ENCODE results near the gene COG3. TPM values are rescaled to one million over a fixed set of nuclear protein-coding genes. Genes with fewer than 3 reads are reported as not detected.

Gene COG3
- total and polyA plus RNA-seq, 2 of the 13 experiments (the other 11 are each of a cell fraction or from before 2014, with no cell fraction given) = 37.8 to 47.5 TPM

DNA sequence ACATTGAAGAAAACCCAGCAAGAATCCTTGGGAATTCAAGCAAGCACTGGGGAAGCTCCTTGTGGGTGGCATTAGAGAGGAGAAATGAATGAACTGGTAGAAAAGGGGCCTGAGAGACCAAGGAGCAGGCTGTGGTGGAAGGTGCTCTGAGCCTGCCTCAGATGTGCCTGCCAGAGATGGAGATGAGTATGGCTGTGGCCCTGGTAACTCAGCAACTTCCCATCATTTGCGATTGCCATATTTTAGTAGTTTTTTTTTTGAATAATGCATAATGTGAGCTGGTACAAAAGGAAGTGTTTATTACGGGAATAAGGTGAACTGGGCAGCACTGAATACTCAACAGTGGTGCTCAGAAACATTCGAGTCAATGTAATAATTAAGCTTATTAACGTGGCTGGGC is 111.7 kb downstream of the COG3 start:
- ATAC-seq (no peak), DNase-seq (ENCODE audit: low spot score) (no peak), FAIRE-seq (no peak)
- Histone ChIP-seq H3K79me2 (ENCODE audit: insufficient read depth, low read length) (no peaks in the 10 kb centered on the region), H3K9me3 (ENCODE audit: low read length) (no peaks in the 10 kb centered on the region), H3K27ac (ENCODE audit: extremely low read length, insufficient read depth, low read length) (no peak overlapping the region), H3K4me2 (ENCODE audit: low read depth, low read length) (no peak overlapping the region), H3K4me3 (replicated peaks in 1 of 3; ENCODE audit: insufficient read depth in 1 of 3, low read depth in 2 of 3, low read length in 3 of 3) (no peak overlapping the region), H3K36me3 (replicated peaks in 1 of 2; ENCODE audit: control insufficient read depth in 1 of 2, insufficient read depth in 2 of 2, low read length in 2 of 2) (no peaks in the 10 kb centered on the region), H2AFZ (ENCODE audit: low read length) (no peak overlapping the region), H4K20me1 (ENCODE audit: insufficient read depth, low read length) (no peaks in the 10 kb centered on the region), H3K9ac (ENCODE audit: insufficient read depth, low read depth, low read length) (no peak overlapping the region), H3K4me1 (ENCODE audit: insufficient read depth, low read length) (no peaks in the 10 kb centered on the region), H3K27me3 (ENCODE audit: control insufficient read depth in 1 of 2, insufficient read depth in 2 of 2, low read length in 2 of 2) (peaks cover 1 to 6% of the 10 kb centered on the region in 2 experiments; a peak in 1 of 5 replicates)
- WGBS (ENCODE audit: low lambda C conversion rate) = 5% methylated on average over 4 of the region's 4 CpGs
- BruUV-seq (replicated peaks) = no TSS peak
- CTCF ChIA-PET (ENCODE audit: low intra/inter-chr PET ratio, low total read pairs) = no interaction called here
- POLR2A ChIA-PET = no interaction called here
- intact Hi-C loops (cut with micrococcal nuclease; ENCODE audit: unreplicated experiment) (no loop called here), in situ Hi-C loops (cut with HindIII; ENCODE audit: extremely low pct_ligation_motif_present, low pct_unique_long_range_greater_than_20kb) (no loop called here)
- TF ChIP-seq, protein P1, sequence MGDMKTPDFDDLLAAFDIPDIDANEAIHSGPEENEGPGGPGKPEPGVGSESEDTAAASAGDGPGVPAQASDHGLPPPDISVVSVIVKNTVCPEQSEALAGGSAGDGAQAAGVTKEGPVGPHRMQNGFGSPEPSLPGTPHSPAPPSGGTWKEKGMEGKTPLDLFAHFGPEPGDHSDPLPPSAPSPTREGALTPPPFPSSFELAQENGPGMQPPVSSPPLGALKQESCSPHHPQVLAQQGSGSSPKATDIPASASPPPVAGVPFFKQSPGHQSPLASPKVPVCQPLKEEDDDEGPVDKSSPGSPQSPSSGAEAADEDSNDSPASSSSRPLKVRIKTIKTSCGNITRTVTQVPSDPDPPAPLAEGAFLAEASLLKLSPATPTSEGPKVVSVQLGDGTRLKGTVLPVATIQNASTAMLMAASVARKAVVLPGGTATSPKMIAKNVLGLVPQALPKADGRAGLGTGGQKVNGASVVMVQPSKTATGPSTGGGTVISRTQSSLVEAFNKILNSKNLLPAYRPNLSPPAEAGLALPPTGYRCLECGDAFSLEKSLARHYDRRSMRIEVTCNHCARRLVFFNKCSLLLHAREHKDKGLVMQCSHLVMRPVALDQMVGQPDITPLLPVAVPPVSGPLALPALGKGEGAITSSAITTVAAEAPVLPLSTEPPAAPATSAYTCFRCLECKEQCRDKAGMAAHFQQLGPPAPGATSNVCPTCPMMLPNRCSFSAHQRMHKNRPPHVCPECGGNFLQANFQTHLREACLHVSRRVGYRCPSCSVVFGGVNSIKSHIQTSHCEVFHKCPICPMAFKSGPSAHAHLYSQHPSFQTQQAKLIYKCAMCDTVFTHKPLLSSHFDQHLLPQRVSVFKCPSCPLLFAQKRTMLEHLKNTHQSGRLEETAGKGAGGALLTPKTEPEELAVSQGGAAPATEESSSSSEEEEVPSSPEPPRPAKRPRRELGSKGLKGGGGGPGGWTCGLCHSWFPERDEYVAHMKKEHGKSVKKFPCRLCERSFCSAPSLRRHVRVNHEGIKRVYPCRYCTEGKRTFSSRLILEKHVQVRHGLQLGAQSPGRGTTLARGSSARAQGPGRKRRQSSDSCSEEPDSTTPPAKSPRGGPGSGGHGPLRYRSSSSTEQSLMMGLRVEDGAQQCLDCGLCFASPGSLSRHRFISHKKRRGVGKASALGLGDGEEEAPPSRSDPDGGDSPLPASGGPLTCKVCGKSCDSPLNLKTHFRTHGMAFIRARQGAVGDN (CRISPR knock-in tag; IDR thresholded peaks at IDR 0.05) = no peak
- no peak for TF ChIP-seq ZNF24 (IDR thresholded peaks at IDR 0.05)
- no peak for TF ChIP-seq FOXP1 (IDR thresholded peaks at IDR 0.05)
- TF ChIP-seq FOXP1 (CRISPR knock-in tag; IDR thresholded peaks at IDR 0.05) = no peak
- TF ChIP-seq, protein P2, sequence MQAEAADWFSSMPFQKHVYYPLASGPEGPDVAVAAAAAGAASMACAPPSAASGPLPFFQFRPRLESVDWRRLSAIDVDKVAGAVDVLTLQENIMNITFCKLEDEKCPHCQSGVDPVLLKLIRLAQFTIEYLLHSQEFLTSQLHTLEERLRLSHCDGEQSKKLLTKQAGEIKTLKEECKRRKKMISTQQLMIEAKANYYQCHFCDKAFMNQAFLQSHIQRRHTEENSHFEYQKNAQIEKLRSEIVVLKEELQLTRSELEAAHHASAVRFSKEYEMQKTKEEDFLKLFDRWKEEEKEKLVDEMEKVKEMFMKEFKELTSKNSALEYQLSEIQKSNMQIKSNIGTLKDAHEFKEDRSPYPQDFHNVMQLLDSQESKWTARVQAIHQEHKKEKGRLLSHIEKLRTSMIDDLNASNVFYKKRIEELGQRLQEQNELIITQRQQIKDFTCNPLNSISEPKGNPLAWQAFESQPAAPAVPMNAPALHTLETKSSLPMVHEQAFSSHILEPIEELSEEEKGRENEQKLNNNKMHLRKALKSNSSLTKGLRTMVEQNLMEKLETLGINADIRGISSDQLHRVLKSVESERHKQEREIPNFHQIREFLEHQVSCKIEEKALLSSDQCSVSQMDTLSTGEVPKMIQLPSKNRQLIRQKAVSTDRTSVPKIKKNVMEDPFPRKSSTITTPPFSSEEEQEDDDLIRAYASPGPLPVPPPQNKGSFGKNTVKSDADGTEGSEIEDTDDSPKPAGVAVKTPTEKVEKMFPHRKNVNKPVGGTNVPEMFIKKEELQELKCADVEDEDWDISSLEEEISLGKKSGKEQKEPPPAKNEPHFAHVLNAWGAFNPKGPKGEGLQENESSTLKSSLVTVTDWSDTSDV (CRISPR knock-in tag; IDR thresholded peaks at IDR 0.05) = no peak
- TF ChIP-seq, protein P3, sequence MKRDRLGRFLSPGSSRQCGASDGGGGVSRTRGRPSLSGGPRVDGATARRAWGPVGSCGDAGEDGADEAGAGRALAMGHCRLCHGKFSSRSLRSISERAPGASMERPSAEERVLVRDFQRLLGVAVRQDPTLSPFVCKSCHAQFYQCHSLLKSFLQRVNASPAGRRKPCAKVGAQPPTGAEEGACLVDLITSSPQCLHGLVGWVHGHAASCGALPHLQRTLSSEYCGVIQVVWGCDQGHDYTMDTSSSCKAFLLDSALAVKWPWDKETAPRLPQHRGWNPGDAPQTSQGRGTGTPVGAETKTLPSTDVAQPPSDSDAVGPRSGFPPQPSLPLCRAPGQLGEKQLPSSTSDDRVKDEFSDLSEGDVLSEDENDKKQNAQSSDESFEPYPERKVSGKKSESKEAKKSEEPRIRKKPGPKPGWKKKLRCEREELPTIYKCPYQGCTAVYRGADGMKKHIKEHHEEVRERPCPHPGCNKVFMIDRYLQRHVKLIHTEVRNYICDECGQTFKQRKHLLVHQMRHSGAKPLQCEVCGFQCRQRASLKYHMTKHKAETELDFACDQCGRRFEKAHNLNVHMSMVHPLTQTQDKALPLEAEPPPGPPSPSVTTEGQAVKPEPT (CRISPR knock-in tag; IDR thresholded peaks at IDR 0.05; ENCODE audit: low read depth) = no peak
- no peak for TF ChIP-seq CEBPG (CRISPR knock-in tag; IDR thresholded peaks at IDR 0.05)
- no peak for TF ChIP-seq RBFOX2 (IDR thresholded peaks at IDR 0.05; ENCODE audit: low read depth, low read length)
- TF ChIP-seq, protein P4, sequence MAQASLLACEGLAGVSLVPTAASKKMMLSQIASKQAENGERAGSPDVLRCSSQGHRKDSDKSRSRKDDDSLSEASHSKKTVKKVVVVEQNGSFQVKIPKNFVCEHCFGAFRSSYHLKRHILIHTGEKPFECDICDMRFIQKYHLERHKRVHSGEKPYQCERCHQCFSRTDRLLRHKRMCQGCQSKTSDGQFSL (CRISPR knock-in tag; IDR thresholded peaks at IDR 0.05) = no peak
- TF ChIP-seq, protein P5, sequence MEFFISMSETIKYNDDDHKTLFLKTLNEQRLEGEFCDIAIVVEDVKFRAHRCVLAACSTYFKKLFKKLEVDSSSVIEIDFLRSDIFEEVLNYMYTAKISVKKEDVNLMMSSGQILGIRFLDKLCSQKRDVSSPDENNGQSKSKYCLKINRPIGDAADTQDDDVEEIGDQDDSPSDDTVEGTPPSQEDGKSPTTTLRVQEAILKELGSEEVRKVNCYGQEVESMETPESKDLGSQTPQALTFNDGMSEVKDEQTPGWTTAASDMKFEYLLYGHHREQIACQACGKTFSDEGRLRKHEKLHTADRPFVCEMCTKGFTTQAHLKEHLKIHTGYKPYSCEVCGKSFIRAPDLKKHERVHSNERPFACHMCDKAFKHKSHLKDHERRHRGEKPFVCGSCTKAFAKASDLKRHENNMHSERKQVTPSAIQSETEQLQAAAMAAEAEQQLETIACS (CRISPR knock-in tag; IDR thresholded peaks at IDR 0.05) = no peak
- TF ChIP-seq BRCA1 (CRISPR knock-in tag; IDR thresholded peaks at IDR 0.05) = no peak
- no peak for TF ChIP-seq THYN1 (CRISPR knock-in tag; IDR thresholded peaks at IDR 0.05; ENCODE audit: borderline replicate concordance, low read depth)
- TF ChIP-seq ZNF12 (CRISPR knock-in tag; IDR thresholded peaks at IDR 0.05) = no peak
- TF ChIP-seq ZNF232 (CRISPR knock-in tag; IDR thresholded peaks at IDR 0.05; ENCODE audit: borderline replicate concordance) = no peak
- no peak for TF ChIP-seq ZNF136 (CRISPR knock-in tag; IDR thresholded peaks at IDR 0.05; ENCODE audit: low read depth)
- no peak for TF ChIP-seq KDM3A (CRISPR knock-in tag; IDR thresholded peaks at IDR 0.05; ENCODE audit: low read depth)
- TF ChIP-seq ZNF816 (CRISPR knock-in tag; IDR thresholded peaks at IDR 0.05; ENCODE audit: borderline replicate concordance) = no peak
